ENCODE data around the gene PKP4.
A peak's percentile ranks its signal among the peaks of the same experiment; 100 is the strongest.

Gene PKP4

DNA sequence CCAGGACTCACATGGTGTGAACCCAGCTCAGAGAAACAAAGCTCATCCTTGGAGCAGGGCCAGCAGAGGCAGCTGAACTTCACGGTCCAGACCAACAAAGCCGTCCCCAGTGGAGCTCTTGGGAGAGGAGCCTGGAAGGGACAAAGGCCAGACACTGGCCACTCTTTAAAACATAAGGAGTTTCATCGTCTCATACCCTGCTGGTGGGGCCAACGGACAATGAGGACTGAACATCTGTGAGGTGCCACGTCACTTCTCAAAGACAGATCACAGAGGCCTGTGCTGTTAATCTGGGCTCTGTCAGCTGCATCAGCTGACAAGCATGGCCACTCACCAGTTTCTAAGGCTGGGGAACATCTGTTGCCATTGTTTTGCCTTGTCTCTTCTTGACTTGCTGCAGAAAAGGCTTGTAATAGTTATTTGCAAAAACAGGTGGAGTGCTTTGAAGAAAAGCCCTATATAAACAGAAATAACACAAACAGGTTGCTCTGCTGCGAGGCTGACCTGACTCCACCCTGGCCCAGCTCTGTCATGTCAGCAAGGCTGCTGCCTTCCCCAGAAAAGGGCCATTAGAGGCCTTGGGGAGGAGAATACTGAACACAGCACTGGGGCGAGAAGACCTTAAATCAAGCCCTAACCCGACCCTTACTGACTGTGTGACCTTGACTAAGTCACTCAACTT, 270.3 kb downstream of the PKP4 start:
- peak; percentile 20 for DNase-seq

DNA sequence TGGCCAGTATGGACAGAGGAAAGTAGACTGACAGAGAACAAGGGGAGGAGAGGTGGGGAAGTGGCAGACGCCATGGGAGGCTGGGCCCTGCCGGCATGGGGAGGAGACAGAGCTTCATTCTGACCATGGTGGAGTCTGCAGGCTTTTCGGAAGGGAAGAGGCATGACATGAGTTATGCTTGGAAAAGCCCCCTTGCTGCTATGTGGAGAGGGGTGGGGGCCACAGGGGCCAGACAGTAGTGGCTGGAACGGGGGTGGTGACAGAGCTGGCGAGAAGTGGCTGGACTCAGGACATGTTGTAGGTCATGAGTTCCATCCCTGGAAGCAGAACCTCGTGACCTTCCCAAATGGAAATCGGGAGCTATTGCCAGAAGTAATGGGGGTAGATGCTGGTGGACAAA, 271.7 kb downstream of the PKP4 start:
- no peak for DNase-seq

DNA sequence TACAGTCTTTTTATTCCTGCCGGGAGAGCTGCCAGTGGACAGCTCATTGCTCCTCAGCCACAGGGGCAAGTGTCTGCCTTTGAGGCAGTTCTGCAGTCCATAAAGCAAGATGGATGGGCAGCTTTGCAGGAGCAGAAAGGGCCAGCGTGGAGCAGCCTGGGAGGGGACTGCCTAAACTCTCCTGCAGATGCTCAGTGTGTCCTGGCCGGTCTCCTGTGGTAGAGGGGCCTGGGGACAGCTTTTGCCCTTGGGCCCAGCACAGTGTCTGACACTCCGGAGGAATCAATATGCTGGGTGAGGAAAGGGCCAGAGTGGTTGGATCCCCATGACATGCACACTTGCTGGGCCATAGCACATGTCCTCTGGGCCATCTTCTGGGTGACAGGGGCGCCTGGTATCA, 272.7 kb downstream of the PKP4 start:
- DNase-seq: no peak

DNA sequence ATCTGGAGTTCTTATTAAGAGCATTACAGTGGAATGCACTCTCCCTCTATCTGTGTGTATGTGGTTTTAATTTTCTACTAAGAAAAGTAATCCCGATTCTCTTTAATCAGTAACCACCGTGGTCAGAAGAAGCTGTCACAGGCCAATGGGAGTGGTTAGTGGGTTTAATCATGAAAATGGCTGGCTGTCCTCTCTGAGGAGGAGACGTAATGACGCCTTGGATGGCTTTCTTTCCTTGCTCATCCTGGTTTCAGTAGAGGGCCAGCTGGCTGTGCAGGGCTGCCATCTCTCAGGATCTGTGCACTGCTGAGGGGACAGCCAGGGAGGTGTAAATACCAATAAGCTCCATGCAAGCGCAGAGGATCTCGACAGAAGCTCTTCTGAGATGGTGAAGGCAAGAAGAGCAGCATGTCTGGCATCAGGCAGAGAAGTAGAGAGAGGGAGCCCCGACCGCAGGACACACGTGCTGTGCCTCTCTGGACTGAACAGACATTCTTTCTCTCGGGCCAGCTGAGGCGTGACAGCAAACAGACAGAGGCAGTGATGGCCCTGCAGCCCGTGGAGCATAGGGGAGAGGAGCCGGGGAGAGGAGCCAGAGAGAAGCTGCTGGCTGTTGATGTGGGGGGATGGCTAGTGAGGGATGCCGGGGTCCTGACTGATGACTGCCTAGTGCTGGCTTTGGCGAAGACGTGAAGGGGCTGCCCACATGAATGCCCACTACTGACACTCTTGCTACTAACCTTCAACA, 273.3 kb downstream of the PKP4 start:
- DNase-seq: no peak

DNA sequence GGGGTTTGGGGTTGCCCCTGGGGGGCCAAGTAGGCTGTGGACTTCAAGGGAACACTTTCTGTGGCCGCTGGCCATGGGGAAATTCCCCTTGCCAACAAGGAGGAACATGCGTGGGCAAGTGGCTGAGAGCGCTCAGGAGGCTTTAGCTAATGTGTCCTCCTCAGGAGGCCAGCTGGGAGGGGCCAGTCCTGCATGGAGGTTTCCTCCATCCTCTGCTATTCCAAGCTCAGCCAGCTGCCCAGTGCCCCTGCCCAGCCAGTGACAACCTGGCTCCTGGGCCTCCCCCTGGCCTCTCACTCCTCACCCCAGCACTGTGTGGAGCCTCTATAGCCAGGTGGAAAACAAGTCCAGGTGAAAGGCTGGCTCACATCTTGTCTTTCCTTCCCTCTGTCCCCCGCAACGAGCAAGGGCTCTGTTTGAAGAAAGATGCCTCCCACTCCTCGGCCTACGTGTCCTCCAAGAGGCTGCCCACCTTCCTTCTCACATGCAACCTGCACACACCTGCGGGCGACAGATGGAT, 273.9 kb downstream of the PKP4 start:
- DNase-seq: no peak

DNA sequence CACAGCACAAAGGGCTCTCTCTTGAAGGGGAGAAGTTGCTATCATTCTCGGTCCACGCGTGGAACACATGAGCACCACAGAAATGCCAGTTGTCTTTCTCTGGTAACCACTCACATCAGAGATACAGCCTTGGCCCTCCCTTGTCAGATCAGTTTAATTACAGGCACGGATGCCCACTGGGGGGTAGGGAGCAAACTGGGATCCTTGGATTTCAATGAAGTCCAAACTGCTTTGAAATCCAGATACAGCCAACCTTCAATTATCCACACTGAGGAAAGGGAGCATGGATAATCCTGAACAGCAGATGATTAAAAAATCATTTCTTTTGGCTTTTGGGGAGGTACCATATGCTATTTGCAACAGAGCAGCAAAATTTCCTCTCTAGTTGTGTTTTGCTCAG, 274.6 kb downstream of the PKP4 start:
- peak; percentile 68 for DNase-seq
